ENCODE data around the gene CYB5RL.

DNA sequence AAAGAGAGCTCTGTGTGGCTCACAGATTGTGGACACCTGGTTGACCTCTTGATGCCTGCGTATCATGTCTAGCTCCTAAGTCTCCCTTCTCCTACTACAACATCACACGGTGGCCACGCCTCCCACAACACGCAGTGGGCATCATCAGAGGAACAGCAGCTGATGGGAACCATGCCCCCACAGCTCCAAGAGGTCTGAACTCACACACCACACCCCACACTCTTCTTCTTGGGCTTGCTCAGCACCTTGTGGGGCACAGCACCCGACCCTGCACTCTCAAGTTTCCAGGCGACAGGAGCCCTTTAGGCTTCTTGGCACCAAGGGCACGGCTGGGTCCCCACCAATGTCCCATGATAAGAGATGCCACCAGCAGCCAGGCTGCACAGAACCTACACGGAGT lies 28.2 kb downstream of the CYB5RL start:
- TF ChIP-seq CTCF (IDR thresholded peaks at IDR 0.05; ENCODE audit: insufficient read depth, low read length, poor library complexity, severe bottlenecking) (no peak), EZH2phosphoT487 (conservative IDR thresholded peaks at IDR 0.05; ENCODE audit: low read length) (no peak)

All from SU-DHL-6 (cell line).